HG02852 (cell line): ENCODE results near the gene PM20D1.

Experiments
- ATAC-seq: cut with Tn5 transposase; IDR thresholded peaks from one replicate; pipeline ENCODE4 v1.9.1; 2021; ENCODE audit warnings: mild to moderate bottlenecking, moderate library complexity; ENCODE audit not compliant: unreplicated experiment

PM20D1 gene

GRCh38 chr1:205842229-205842628 lies 7.7 kb downstream of the PM20D1 start:
- no peak for ATAC-seq

- ATAC-seq: no peak
Observed at GRCh38 chr1:205840146-205840923, 9.6 kb downstream of the PM20D1 start.

GRCh38 chr1:205837382-205837970 lies 12.5 kb downstream of the PM20D1 start:
- no peak for ATAC-seq

GRCh38 chr1:205834751-205835150 lies 15.2 kb downstream of the PM20D1 start:
- no peak for ATAC-seq

GRCh38 chr1:205832326-205832751 lies 17.6 kb downstream of the PM20D1 start:
- no peak for ATAC-seq

- no peak for ATAC-seq
Observed at GRCh38 chr1:205827623-205828022, 22.3 kb downstream of the PM20D1 start.

- no peak for ATAC-seq
Observed at GRCh38 chr1:205826995-205827394, 22.9 kb downstream of the PM20D1 start.

GRCh38 chr1:205826016-205826806 lies 23.7 kb downstream of the PM20D1 start:
- ATAC-seq: no peak

GRCh38 chr1:205824180-205824579 lies 25.8 kb downstream of the PM20D1 start:
- ATAC-seq: no peak

- ATAC-seq: peak; percentile 48
Observed at GRCh38 chr1:205823260-205823659, 26.7 kb downstream of the PM20D1 start.

GRCh38 chr1:205822397-205822796 lies 27.5 kb downstream of the PM20D1 start:
- no peak for ATAC-seq

GRCh38 chr1:205817988-205818387 lies 31.9 kb downstream of the PM20D1 start:
- ATAC-seq: no peak

- no peak for ATAC-seq
Observed at GRCh38 chr1:205817364-205817763, 32.6 kb downstream of the PM20D1 start.

- ATAC-seq: no peak
Observed at GRCh38 chr1:205813755-205814058, 36.2 kb downstream of the PM20D1 start.

- peak; percentile 92 for ATAC-seq
Observed at GRCh38 chr1:205812878-205813754, 36.8 kb downstream of the PM20D1 start, which contains the start of gene SLC41A1. Gene SLC41A1 (minus strand): TSS chr1:205813198. CDS start chr1:205810441, 2,757 bp downstream.

- ATAC-seq: peak; percentile 14
Observed at GRCh38 chr1:205812271-205812877, 37.6 kb downstream of the PM20D1 start.

- no peak for ATAC-seq
Observed at GRCh38 chr1:205811660-205812059, 38.3 kb downstream of the PM20D1 start.

GRCh38 chr1:205810448-205811157 lies 39.3 kb downstream of the PM20D1 start:
- no peak for ATAC-seq

- ATAC-seq: no peak
Observed at GRCh38 chr1:205809942-205810345, 40.0 kb downstream of the PM20D1 start.

- no peak for ATAC-seq
Observed at GRCh38 chr1:205809469-205809868, 40.5 kb downstream of the PM20D1 start.
